ENCODE results near the gene LDLRAP1. TPM values are rescaled to one million over a fixed set of nuclear protein-coding genes. Genes with fewer than 3 reads are reported as not detected.

Gene LDLRAP1
- total and polyA plus RNA-seq, 2 of the 4 experiments (the other 2 are of a cell fraction) = 4.5 to 14.4 TPM

DNA sequence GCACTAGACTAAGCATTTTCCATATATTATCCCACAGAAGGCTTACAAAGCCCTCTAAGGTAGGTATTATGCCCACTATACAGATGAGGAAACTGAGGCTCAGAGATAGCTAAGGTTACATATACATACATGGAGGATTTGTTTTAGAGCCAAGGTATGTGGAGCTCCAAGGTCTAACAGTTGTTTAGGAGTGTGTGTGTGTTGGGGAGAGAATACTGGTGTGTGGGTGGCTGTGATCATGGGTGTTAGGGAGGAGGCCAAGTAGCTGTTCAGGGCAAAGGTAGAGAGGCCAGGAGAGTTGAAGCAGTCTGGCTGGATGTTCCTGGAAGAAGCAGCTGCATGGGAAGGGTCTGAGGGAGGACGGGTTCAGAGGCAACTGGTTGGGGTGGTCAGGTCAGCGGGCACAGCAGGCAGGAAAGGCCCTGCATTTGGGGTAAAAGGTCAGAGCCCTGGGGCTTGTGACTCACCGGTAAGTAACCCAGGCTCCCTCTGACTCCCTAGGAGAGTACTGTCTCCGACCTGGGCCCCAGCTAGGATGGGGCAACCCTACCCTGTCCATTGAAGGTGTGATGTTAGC lies 5.1 kb upstream of the LDLRAP1 start:
- CTCF ChIA-PET = no interaction called here

More for the DNA sequence above, 5.1 kb upstream of the LDLRAP1 start:
- no peak overlapping the region for H3K18ac ChIP-seq (ENCODE audit: low read depth, low read length)
- H3K9ac ChIP-seq (ENCODE audit: low read depth, low read length) = no peak overlapping the region
- H3K4ac ChIP-seq (ENCODE audit: low read depth, low read length) = no peak overlapping the region
- H2BK5ac ChIP-seq (ENCODE audit: low read depth, low read length, poor library complexity, severe bottlenecking) = no peak overlapping the region
- peaks cover 1% of the 10 kb centered on the region; the same call in 1 of the 2 replicates for H3K4me1 ChIP-seq (ENCODE audit: control insufficient read depth, insufficient read depth, low read length)
- in situ Hi-C loops (cut with MboI; ENCODE audit: low sequenced_read_pairs) = no loop called here
- H2BK120ac ChIP-seq (ENCODE audit: low read depth, low read length) = no peak overlapping the region
- no TSS peak for BruUV-seq (replicated peaks)
- H2AK9ac ChIP-seq (replicated peaks; ENCODE audit: low read depth, low read length, poor library complexity) = no peak overlapping the region
- H3K27ac ChIP-seq (ENCODE audit: insufficient read depth, low read length) = no peak overlapping the region
- H3K56ac ChIP-seq (ENCODE audit: extremely low read depth, insufficient read depth, low read length) = no peak overlapping the region
- intact Hi-C loops (cut with micrococcal nuclease) = no loop called here
- no peak overlapping the region for H2AFZ ChIP-seq (replicated peaks; ENCODE audit: low read length, poor library complexity)
- H4K91ac ChIP-seq (ENCODE audit: insufficient read depth, low read depth, low read length) = no peak overlapping the region
- H3K9me1 ChIP-seq (ENCODE audit: insufficient read depth, low read length) = 0 out of 2 replicates have a peak, but pooled peaks cover 2% of the 10 kb centered on the region
- H2BK15ac ChIP-seq (ENCODE audit: low read depth, low read length) = no peak overlapping the region
- H3K9me3 ChIP-seq (ENCODE audit: control insufficient read depth, insufficient read depth, low read length) = no peaks in the 10 kb centered on the region
- H3K36me3 ChIP-seq (ENCODE audit: control insufficient read depth, insufficient read depth, low read length) = no peaks in the 10 kb centered on the region
- no peaks in the 10 kb centered on the region; the same call in 1 of the 2 replicates for H4K20me1 ChIP-seq (ENCODE audit: insufficient read depth, low read length)
- no peaks in the 10 kb centered on the region for H3K79me1 ChIP-seq (ENCODE audit: low read depth in 1 of 2, low read length in 2 of 2)
- no peak overlapping the region; the same call in 1 of the 2 replicates for H3K23ac ChIP-seq (ENCODE audit: low read depth, low read length)
- no peak overlapping the region for H3K4me2 ChIP-seq (ENCODE audit: low read depth, low read length)
- DNase-seq (no peak), ATAC-seq (ENCODE audit: low read depth) (no peak)
- H4K8ac ChIP-seq (ENCODE audit: low read depth in 2 of 2, low read length in 2 of 2) = no peak overlapping the region
- no peak overlapping the region for H3K4me3 ChIP-seq (ENCODE audit: insufficient read depth, low read depth, low read length)
- H3K14ac ChIP-seq (replicated peaks; ENCODE audit: low read depth, low read length) = no peak overlapping the region; the same call in 1 of the 2 replicates
- TF ChIP-seq, protein P1, sequence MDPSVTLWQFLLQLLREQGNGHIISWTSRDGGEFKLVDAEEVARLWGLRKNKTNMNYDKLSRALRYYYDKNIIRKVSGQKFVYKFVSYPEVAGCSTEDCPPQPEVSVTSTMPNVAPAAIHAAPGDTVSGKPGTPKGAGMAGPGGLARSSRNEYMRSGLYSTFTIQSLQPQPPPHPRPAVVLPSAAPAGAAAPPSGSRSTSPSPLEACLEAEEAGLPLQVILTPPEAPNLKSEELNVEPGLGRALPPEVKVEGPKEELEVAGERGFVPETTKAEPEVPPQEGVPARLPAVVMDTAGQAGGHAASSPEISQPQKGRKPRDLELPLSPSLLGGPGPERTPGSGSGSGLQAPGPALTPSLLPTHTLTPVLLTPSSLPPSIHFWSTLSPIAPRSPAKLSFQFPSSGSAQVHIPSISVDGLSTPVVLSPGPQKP (IDR thresholded peaks at IDR 0.05; ENCODE audit: borderline replicate concordance, low read depth, low read length) = no peak
- TF ChIP-seq SMC3 (IDR thresholded peaks at IDR 0.05; ENCODE audit: low read depth, low read length) = no peak
- no peak for TF ChIP-seq MAFK (IDR thresholded peaks at IDR 0.05; ENCODE audit: low read depth, low read length)
- no peak for TF ChIP-seq CHD1 (IDR thresholded peaks at IDR 0.05; ENCODE audit: low read depth, low read length)
- TF ChIP-seq RAD21 (IDR thresholded peaks at IDR 0.05; ENCODE audit: low read length) = no peak
- TF ChIP-seq, protein P2, sequence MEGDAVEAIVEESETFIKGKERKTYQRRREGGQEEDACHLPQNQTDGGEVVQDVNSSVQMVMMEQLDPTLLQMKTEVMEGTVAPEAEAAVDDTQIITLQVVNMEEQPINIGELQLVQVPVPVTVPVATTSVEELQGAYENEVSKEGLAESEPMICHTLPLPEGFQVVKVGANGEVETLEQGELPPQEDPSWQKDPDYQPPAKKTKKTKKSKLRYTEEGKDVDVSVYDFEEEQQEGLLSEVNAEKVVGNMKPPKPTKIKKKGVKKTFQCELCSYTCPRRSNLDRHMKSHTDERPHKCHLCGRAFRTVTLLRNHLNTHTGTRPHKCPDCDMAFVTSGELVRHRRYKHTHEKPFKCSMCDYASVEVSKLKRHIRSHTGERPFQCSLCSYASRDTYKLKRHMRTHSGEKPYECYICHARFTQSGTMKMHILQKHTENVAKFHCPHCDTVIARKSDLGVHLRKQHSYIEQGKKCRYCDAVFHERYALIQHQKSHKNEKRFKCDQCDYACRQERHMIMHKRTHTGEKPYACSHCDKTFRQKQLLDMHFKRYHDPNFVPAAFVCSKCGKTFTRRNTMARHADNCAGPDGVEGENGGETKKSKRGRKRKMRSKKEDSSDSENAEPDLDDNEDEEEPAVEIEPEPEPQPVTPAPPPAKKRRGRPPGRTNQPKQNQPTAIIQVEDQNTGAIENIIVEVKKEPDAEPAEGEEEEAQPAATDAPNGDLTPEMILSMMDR (conservative IDR thresholded peaks at IDR 0.05; ENCODE audit: low read depth, low read length) = no peak
- no peak for TF ChIP-seq BHLHE40 (IDR thresholded peaks at IDR 0.05; ENCODE audit: low read depth, low read length)
- TF ChIP-seq MAZ (IDR thresholded peaks at IDR 0.05; ENCODE audit: borderline replicate concordance, low read depth, low read length) = no peak
- no peak for TF ChIP-seq RCOR1 (IDR thresholded peaks at IDR 0.05; ENCODE audit: insufficient replicate concordance, low read length)
- no peak for TF ChIP-seq NFE2L2 (IDR thresholded peaks at IDR 0.05; ENCODE audit: low read depth, low read length)
- TF ChIP-seq, protein P3, sequence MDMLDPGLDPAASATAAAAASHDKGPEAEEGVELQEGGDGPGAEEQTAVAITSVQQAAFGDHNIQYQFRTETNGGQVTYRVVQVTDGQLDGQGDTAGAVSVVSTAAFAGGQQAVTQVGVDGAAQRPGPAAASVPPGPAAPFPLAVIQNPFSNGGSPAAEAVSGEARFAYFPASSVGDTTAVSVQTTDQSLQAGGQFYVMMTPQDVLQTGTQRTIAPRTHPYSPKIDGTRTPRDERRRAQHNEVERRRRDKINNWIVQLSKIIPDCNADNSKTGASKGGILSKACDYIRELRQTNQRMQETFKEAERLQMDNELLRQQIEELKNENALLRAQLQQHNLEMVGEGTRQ (IDR thresholded peaks at IDR 0.05; ENCODE audit: low read depth, low read length) = no peak
- no peak for TF ChIP-seq CEBPB (IDR thresholded peaks at IDR 0.05; ENCODE audit: low read depth, low read length)
- TF ChIP-seq FOS (IDR thresholded peaks at IDR 0.05; ENCODE audit: low read depth, low read length) = no peak
- no peak for TF ChIP-seq POLR2A (IDR thresholded peaks at IDR 0.05; ENCODE audit: low read depth, low read length)
- no peak for TF ChIP-seq RFX5 (IDR thresholded peaks at IDR 0.05; ENCODE audit: low read depth, low read length)
- TF ChIP-seq MXI1 (IDR thresholded peaks at IDR 0.05; ENCODE audit: borderline replicate concordance, low read depth, low read length) = no peak
- WGBS, 2 experiments (ENCODE audit: extremely low coverage in 2 of 2, insufficient read length in 1 of 2) = no CpG with 5 or more reads among the region's 4 CpGs
- dilution Hi-C loops (cut with HindIII; ENCODE audit: low sequenced_read_pairs, unreplicated experiment) = no loop called here
- H4K5ac ChIP-seq (ENCODE audit: low read depth, low read length) = no peak overlapping the region
- no peak overlapping the region for H2AK5ac ChIP-seq (ENCODE audit: low read depth, low read length)
- no peak overlapping the region for H2BK20ac ChIP-seq (ENCODE audit: low read depth, low read length)
- POLR2A ChIA-PET (ENCODE audit: unreplicated experiment) = no interaction called here
- H3K27me3 ChIP-seq (ENCODE audit: control insufficient read depth, insufficient read depth, low read length) = peaks cover 19% of the 10 kb centered on the region
